K562 (cell line): Measurements from ENCODE around the gene SZT2. TPM values are rescaled to one million over a fixed set of nuclear protein-coding genes. Genes with fewer than 3 reads are reported as not detected.

Experiments used
- EWSR1 ChIP-seq: fragments of 450-650 bp; IDR thresholded peaks from 2 replicates; pipeline ENCODE4 v1.6.1; 2018; ENCODE audit warnings: borderline replicate concordance, mild to moderate bottlenecking, low read depth, moderate library complexity; ENCODE audit not compliant: partially characterized antibody
- HNRNPL ChIP-seq: fragments of 200-400 bp; formaldehyde crosslinking; IDR thresholded peaks from 2 replicates; pipeline ENCODE4 v1.6.1; 2017; ENCODE audit warnings: low read depth, mild to moderate bottlenecking, low read length
- HOMEZ ChIP-seq: fragments of 250-450 bp; sonication (Bioruptor Pico); IDR thresholded peaks from 2 replicates; pipeline ENCODE4 v1.4.0; 2020; ENCODE audit warnings: mild to moderate bottlenecking, moderate library complexity
- HOXB6 ChIP-seq: fragments of 250-450 bp; sonication (Bioruptor Pico); IDR thresholded peaks from 2 replicates; pipeline ENCODE4 v1.5.1; 2022; ENCODE audit warnings: mild to moderate bottlenecking, borderline replicate concordance
- IRF2 ChIP-seq: sonication (generic); formaldehyde crosslinking; IDR thresholded peaks from 2 replicates; pipeline ENCODE4 v1.8.1; 2022; ENCODE audit warnings: mild to moderate bottlenecking, missing genetic modification reagents
- JUNB ChIP-seq: fragments of 450-650 bp; formaldehyde crosslinking; conservative IDR thresholded peaks from 2 replicates; pipeline ENCODE4 v1.4.0; 2020; ENCODE audit warnings: mild to moderate bottlenecking
- KDM4B ChIP-seq, 2 experiments: fragments of 450-650 bp in 1 of 2; sonication (generic) in 1 of 2; IDR thresholded peaks; 2 replicates each; pipeline ENCODE4 v1.6.1; 2016 to 2017; ENCODE audit warnings: borderline replicate concordance in 2 of 2, antibody characterized with exemption in 1 of 2, low read depth in 1 of 2, mild to moderate bottlenecking in 1 of 2
- LCOR ChIP-seq: sonication (generic); formaldehyde crosslinking; IDR thresholded peaks from 2 replicates; pipeline ENCODE4 v1.8.0; 2022; ENCODE audit warnings: mild to moderate bottlenecking, missing genetic modification reagents
- MTF1 ChIP-seq: fragments of 250-450 bp; sonication (Bioruptor Pico); IDR thresholded peaks from 2 replicates; pipeline ENCODE4 v1.9.0; 2021; ENCODE audit warnings: moderate library complexity, mild to moderate bottlenecking, inconsistent platforms, borderline replicate concordance
- MYBL2 ChIP-seq, 2 experiments: fragments of 450-650 bp in 1 of 2; sonication (generic) in 1 of 2; formaldehyde crosslinking in 1 of 2; IDR thresholded peaks; 2 replicates each; pipeline versions ENCODE4 v1.6.1 to v1.8.1; 2017 to 2022; ENCODE audit warnings: borderline replicate concordance in 1 of 2, inconsistent platforms in 1 of 2, low read depth in 1 of 2, mild to moderate bottlenecking in 1 of 2, missing genetic modification reagents in 1 of 2, moderate library complexity in 1 of 2
- NCOA6 ChIP-seq: fragments of 450-650 bp; IDR thresholded peaks from 2 replicates; pipeline ENCODE4 v1.6.1; 2017; ENCODE audit warnings: mild to moderate bottlenecking
- NEUROD1 ChIP-seq: fragments of 150-350 bp; IDR thresholded peaks from 2 replicates; pipeline ENCODE4 v1.6.1; 2014; ENCODE audit warnings: borderline replicate concordance, low read length, low read depth; ENCODE audit not compliant: partially characterized antibody
- NR2F6 ChIP-seq: fragments of 450-650 bp; formaldehyde crosslinking; IDR thresholded peaks from 2 replicates; pipeline ENCODE4 v1.4.0; 2020; ENCODE audit warnings: mild to moderate bottlenecking
- PML ChIP-seq: IDR thresholded peaks from 2 replicates; pipeline ENCODE4 v1.6.1; 2012; ENCODE audit warnings: low read length, inconsistent platforms
- POLR2B ChIP-seq: fragments of 450-650 bp; IDR thresholded peaks from 2 replicates; pipeline ENCODE4 v1.6.1; 2018; ENCODE audit warnings: low read depth; ENCODE audit not compliant: partially characterized antibody
- RBM25 ChIP-seq: fragments of 200-400 bp; formaldehyde crosslinking; IDR thresholded peaks from 2 replicates; pipeline ENCODE4 v1.6.1; 2018; ENCODE audit warnings: low read length, low read depth, moderate library complexity; ENCODE audit not compliant: severe bottlenecking
- RNF2 ChIP-seq: sonication (generic); IDR thresholded peaks from 2 replicates; pipeline ENCODE4 v1.6.1; 2016
- RREB1 ChIP-seq: fragments of 250-450 bp; sonication (Bioruptor Pico); IDR thresholded peaks from 2 replicates; pipeline ENCODE4 v1.4.0; 2020
- SIN3B ChIP-seq: fragments of 450-650 bp; IDR thresholded peaks from 2 replicates; pipeline ENCODE4 v1.6.1; 2017; ENCODE audit warnings: low read depth, mild to moderate bottlenecking, moderate library complexity
- ZBTB17 ChIP-seq: fragments of 450-650 bp; formaldehyde crosslinking; IDR thresholded peaks from 2 replicates; pipeline ENCODE4 v1.4.0; 2020; ENCODE audit warnings: mild to moderate bottlenecking
- polyA plus RNA-seq, 8 experiments: library from polyadenylated mRNA; depleted of rRNA in 4 of 8; stranded (reverse) in 5 of 8; unstranded in 3 of 8; fragments of >200 nt; fragmentation: Nextera tagmentation in 2 of 8; fragmentation: Illumina TruSeq in 1 of 8; extraction: Ambion mirVana in 2 of 8; extraction: Trizol in 1 of 8; gene quantifications; 2 replicates each; pipeline versions ENCODE4 v1.2.1 to v1.2.3, GENCODE V29; 2011 to 2014; ENCODE audit warnings: inconsistent platforms in 1 of 8, missing spikeins in 1 of 8
- total RNA-seq, 7 experiments: library from RNA; depleted of rRNA in 6 of 7; stranded (reverse); fragments of >200 nt in 6 of 7; fragmentation: Illumina TruSeq in 2 of 7; extraction: Trizol in 2 of 7; gene quantifications; 2 replicates each; pipeline versions ENCODE4 v1.2.1 to v1.2.3, GENCODE V29; 2011 to 2021; ENCODE audit warnings: low replicate concordance in 1 of 7

The SZT2 gene
- total and polyA plus RNA-seq, 9 of the 15 experiments (the other 6 are each of a cell fraction or from before 2014, with no cell fraction given), result 0.88 to 31.0 (median 12.8) TPM

- TF ChIP-seq NEUROD1 (peak; percentile 88), KDM4B (IDR thresholded peaks at IDR 0.05; ENCODE audit: borderline replicate concordance in 2 of 2, low read depth in 1 of 2) (0 out of 4 replicates have a peak, but pooled peaks of 1 of the 2 experiments have one; percentile 35), POLR2B (peak; percentile 30), MYBL2 (IDR thresholded peaks at IDR 0.05; ENCODE audit: low read depth) (peak; percentile 100), MYBL2 (CRISPR knock-in tag; IDR thresholded peaks at IDR 0.05; ENCODE audit: borderline replicate concordance) (peak; percentile 97; the same call in 1 of the 2 replicates), PML (0 out of 2 replicates have a peak, but pooled peaks have one; percentile 13), RNF2 (peak; percentile 30; the same call in 1 of the 2 replicates), MTF1 (CRISPR knock-in tag) (no peak), IRF2 (CRISPR knock-in tag) (no peak), HOMEZ (CRISPR knock-in tag) (0 out of 2 replicates have a peak, but pooled peaks have one; percentile 16), RREB1 (CRISPR knock-in tag) (peak; percentile 17; the same call in 1 of the 2 replicates), SIN3B (peak; percentile 75), LCOR (CRISPR knock-in tag) (peak; percentile 90), EWSR1 (no peak), RBM25 (peak; percentile 95), HNRNPL (peak; percentile 66), NCOA6 (no peak), HOXB6 (CRISPR knock-in tag) (peak; percentile 27; the same call in 1 of the 2 replicates), ZBTB17 (peak; percentile 77; the same call in 1 of the 2 replicates), NR2F6 (CRISPR knock-in tag) (0 out of 2 replicates have a peak, but pooled peaks have one; percentile 59), JUNB (CRISPR knock-in tag) (0 out of 2 replicates have a peak, but pooled peaks have one; percentile 35)
Measured at GRCh38 chr1:43358746-43359693, 30.7 kb upstream of the SZT2 start, which contains the start of gene CDC20 (continued).
